ENCODE measurements around the gene GRM6. TPM values are rescaled to one million over a fixed set of nuclear protein-coding genes. Genes with fewer than 3 reads are reported as not detected.

GRM6 gene
- total and polyA plus RNA-seq, 12 donors = under 0.01 to 0.08 TPM; not detected in 10

GRCh38 chr5:178989311-178989710 is 5.8 kb downstream of the GRM6 start:
- TF ChIP-seq, protein P1, sequence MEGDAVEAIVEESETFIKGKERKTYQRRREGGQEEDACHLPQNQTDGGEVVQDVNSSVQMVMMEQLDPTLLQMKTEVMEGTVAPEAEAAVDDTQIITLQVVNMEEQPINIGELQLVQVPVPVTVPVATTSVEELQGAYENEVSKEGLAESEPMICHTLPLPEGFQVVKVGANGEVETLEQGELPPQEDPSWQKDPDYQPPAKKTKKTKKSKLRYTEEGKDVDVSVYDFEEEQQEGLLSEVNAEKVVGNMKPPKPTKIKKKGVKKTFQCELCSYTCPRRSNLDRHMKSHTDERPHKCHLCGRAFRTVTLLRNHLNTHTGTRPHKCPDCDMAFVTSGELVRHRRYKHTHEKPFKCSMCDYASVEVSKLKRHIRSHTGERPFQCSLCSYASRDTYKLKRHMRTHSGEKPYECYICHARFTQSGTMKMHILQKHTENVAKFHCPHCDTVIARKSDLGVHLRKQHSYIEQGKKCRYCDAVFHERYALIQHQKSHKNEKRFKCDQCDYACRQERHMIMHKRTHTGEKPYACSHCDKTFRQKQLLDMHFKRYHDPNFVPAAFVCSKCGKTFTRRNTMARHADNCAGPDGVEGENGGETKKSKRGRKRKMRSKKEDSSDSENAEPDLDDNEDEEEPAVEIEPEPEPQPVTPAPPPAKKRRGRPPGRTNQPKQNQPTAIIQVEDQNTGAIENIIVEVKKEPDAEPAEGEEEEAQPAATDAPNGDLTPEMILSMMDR (IDR thresholded peaks at IDR 0.05) = no peak
- no peak for TF ChIP-seq POLR2A (IDR thresholded peaks at IDR 0.05)
- Histone ChIP-seq H3K4me3 (no peak overlapping the region), H3K27me3 (peaks cover 7% of the 10 kb centered on the region), H3K36me3 (replicated peaks in 1 of 2) (no peaks in the 10 kb centered on the region), H3K9me3 (replicated peaks in 1 of 3) (no peaks in the 10 kb centered on the region), H3K4me1 (replicated peaks in 1 of 2) (no peaks in the 10 kb centered on the region), H3K27ac (no peak overlapping the region)
- intact Hi-C loops (cut with DNase I) = no loop called here
- peak in 1 of 7 donors; percentile 29 for DNase-seq
- WGBS, 4 donors = 85 to 92% (median 90%) methylated on average over 7 of the region's 7 CpGs

GRCh38 chr5:178988436-178989220 is 6.5 kb downstream of the GRM6 start:
- DNase-seq = peak in 1 of 7 donors; percentile 34

GRCh38 chr5:178986326-178986960 is 8.7 kb downstream of the GRM6 start:
- intact Hi-C loops (cut with DNase I) = no loop called here
- no peak for TF ChIP-seq POLR2A (IDR thresholded peaks at IDR 0.05)
- H3K4me3 ChIP-seq = no peak overlapping the region
- no peaks in the 10 kb centered on the region for H3K27me3 ChIP-seq
- H3K9me3 ChIP-seq (replicated peaks in 1 of 3) = no peaks in the 10 kb centered on the region
- H3K4me1 ChIP-seq (replicated peaks in 1 of 2) = no peaks in the 10 kb centered on the region
- no peaks in the 10 kb centered on the region for H3K36me3 ChIP-seq (replicated peaks in 1 of 2)
- DNase-seq = peak in 1 of 7 donors; percentile 36
- no peak overlapping the region for H3K27ac ChIP-seq
- WGBS, 4 donors = 94 to 98% (median 96%) methylated on average over 25 to 43 of the region's 43 CpGs

More at GRCh38 chr5:178988436-178989220, 6.5 kb downstream of the GRM6 start:
- intact Hi-C loops (cut with DNase I) = no loop called here
- Histone ChIP-seq H3K27ac (no peak overlapping the region), H3K4me3 (no peak overlapping the region), H3K36me3 (replicated peaks in 1 of 2) (no peaks in the 10 kb centered on the region), H3K4me1 (replicated peaks in 1 of 2) (no peaks in the 10 kb centered on the region), H3K27me3 (peaks cover under 1% of the 10 kb centered on the region), H3K9me3 (replicated peaks in 1 of 3) (no peaks in the 10 kb centered on the region)
- WGBS, 4 donors = 90 to 100% (median 92%) methylated on average over 2 to 27 of the region's 27 CpGs
- no peak for TF ChIP-seq POLR2A (IDR thresholded peaks at IDR 0.05)
- TF ChIP-seq, protein P1 (IDR thresholded peaks at IDR 0.05) = no peak

DNA sequence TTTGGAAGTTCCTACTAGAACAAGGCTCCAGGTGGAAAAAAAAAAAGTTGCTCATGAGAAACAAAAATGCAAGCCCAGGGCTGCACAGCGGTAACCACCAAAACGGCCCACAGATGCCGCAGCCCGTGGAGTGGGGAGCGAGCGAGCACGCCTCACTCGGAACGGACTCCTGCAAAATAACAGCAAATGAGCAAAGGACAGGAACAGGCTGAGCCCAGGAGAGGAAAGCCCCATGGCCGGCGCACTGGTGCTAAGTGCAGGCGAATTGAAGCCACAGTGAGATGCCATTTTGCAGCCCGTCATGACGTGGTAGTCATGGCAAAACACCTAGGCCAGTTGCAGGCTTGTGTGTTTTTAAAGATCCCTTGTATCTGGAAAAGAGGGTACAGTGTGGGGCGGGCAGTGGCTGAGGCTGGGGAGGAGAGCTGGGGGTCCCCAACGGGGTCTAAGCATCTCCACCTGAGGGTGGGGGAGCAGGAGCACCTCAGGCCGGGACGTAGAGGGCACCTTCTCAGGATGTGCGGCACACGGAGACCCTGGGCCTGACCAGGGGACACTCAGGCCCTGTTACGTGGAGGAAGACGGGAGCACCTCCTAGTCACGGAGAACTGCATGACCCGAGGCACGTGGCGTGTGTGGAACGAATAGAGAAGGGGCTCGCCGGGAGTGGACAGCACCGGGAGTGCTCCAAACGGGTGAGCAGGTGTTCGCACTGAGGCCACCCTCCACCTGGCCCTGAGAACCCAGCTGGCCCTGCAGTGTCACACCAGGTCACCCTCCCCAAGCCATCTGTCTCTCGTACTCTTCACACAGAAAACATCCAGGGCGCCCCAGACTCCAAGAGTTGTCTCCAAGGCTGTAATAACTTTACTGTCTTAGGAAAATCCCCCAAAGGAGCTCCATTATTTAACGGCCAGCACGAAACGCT is 10.7 kb downstream of the GRM6 start:
- Histone ChIP-seq H3K4me1 (replicated peaks in 1 of 2) (no peaks in the 10 kb centered on the region), H3K27ac (no peak overlapping the region), H3K9me3 (replicated peaks in 1 of 3) (no peaks in the 10 kb centered on the region), H3K36me3 (replicated peaks in 1 of 2) (no peaks in the 10 kb centered on the region), H3K4me3 (no peak overlapping the region), H3K27me3 (no peaks in the 10 kb centered on the region)
- no peak for DNase-seq
- WGBS, 4 donors = 90 to 96% (median 93%) methylated on average over 36 to 37 of the region's 37 CpGs
- TF ChIP-seq, protein P1 (IDR thresholded peaks at IDR 0.05) = no peak
- TF ChIP-seq POLR2A (IDR thresholded peaks at IDR 0.05) = no peak
- intact Hi-C loops (cut with DNase I) = no loop called here

Measured in adrenal gland (tissue), 12 donors.